GM21515 (cell line): ENCODE data around the gene PPIB.
"Not testable (repeated sequence)": the region's sequence is repeated elsewhere in the genome, so short reads cannot be mapped to it uniquely, and the experiment has no call there.

Experiments used
- ATAC-seq: cut with Tn5 transposase; IDR thresholded peaks from one replicate; pipeline ENCODE4 v1.9.1; 2021; ENCODE audit not compliant: unreplicated experiment

The PPIB gene

DNA sequence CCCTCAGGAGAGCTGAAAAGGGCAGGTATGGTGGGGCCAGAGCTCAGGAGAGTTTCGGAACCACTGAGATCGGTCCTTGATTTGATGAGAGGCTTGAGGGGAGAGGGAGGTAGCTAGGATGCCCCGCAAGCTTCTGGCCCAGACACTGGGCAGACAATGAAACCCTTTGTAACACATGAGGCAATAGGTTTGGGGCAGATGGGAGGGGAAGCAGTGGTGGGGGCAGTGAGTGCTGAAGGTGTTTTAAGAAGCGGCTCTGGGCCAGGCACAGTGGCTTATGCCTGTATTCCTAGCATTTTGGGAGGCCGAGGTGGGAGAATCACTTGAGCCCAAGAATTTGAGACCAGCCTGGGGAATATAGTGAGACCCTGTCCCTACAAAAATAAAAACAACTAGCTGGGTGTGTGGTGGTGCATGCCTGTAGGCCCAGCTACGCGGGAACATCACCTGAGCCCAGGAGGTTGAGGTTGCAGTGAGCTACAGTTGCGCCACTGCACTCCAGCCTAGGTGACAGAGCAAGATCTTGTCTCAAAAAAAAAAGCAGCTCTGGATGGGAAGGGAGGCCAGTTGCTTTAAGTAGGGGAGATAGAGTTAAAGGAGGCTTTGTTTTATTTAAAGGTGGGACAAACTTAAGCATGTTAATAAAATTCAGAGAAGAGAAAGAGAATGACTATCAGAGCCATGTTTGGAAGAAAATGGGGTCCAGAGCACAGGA is 20.9 kb downstream of the PPIB start:
- no peak for ATAC-seq

DNA sequence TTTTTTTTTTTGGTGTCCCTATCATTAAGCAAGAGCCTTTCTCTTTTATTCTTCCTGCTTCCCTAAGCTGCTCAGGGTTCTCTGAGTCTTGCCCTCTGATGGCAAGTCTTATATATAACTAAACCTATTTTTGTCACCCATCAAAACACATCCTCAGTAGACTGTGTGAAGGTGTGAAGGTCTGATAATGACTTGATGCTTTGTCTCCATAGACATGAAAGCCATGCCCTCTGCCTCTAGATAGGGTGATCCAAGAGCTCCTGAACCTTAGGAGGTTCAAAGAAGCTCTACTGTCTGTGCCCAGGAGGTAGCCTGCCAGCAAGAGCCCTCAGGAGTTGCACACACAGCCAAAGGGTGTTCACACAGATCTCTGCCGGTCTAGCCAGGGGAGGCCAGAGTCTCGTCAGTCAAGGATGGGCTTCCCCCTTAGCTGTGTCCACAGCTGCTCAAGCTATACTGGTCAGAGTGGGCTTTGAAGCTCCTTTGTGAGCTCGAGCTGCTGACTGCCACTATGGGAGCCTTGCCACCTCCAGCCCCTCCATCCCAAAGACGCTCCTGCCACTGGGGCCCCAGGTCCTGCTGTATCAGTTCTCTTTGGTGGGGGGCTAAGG is 24.4 kb downstream of the PPIB start:
- no peak for ATAC-seq

DNA sequence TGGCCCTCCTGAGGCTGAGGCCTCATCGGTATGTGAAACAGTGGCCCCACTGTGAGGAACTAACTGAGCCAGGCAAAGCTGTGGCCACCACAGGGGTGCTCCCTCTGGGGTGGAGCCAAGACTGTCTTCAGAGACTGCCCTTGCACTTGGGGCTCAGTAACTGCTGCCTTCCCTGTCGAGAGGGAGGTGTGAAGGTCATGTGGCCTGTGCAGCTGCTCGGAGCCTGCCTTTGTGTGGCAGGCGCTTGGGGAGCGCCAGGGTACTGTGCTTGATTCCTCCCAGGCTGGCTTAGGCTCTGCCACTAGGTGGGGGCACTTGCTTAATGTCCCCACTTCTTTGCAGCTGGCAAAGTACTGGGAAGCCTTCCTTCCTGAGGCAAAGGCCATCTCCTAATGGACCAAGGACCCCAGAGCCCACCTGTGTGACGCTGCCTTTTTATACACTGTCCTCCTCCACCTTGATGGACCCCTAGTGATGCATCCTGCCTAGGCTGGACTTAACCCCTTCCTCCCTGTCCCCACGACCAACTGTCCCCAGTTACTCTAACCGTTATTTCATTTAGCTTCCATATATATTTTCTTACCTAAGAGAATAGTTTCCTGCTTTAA is 25.5 kb downstream of the PPIB start:
- no peak for ATAC-seq

DNA sequence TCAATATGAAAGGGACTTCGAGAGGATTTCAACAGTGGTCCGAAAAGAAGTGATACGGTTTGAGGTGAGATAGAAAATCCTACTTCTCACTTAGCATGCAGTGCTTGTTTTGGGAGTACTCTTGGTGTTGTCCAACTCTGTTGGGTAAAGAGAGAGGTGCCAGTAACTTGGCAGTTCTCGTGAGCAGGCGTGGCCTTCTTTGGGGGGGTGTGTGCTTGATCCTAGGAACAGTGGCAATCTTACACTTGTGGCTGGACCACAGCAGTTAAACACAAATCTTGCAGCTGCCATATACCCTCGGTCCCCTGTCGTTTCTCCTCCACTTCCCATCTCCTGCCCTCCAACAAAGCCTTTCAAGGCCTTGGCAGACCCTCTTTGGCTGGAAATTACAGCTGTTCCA is 26.5 kb downstream of the PPIB start:
- ATAC-seq, result no peak

DNA sequence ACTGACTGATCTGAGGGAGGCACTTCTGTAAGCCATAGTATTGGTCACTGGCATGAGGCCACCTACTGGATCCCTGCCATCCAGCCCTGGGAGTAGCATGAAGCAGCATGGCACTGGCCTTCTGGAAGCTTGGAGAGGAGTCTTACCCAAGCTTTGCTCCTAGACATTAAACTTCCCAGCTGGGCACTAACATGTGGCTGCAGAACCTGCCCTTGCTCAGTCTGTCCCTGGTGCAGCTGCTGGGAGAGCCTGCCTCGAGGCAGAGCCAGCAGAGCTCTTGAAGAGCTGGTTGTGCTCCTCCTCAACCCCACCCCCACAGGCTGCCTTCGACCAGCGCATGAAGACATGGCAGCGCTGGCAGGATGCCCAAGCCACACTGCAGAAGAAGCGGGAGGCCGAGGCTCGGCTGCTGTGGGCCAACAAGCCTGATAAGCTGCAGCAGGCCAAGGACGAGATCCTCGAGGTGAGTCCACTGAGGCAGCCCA is 28.4 kb downstream of the PPIB start:
- ATAC-seq, result no peak

DNA sequence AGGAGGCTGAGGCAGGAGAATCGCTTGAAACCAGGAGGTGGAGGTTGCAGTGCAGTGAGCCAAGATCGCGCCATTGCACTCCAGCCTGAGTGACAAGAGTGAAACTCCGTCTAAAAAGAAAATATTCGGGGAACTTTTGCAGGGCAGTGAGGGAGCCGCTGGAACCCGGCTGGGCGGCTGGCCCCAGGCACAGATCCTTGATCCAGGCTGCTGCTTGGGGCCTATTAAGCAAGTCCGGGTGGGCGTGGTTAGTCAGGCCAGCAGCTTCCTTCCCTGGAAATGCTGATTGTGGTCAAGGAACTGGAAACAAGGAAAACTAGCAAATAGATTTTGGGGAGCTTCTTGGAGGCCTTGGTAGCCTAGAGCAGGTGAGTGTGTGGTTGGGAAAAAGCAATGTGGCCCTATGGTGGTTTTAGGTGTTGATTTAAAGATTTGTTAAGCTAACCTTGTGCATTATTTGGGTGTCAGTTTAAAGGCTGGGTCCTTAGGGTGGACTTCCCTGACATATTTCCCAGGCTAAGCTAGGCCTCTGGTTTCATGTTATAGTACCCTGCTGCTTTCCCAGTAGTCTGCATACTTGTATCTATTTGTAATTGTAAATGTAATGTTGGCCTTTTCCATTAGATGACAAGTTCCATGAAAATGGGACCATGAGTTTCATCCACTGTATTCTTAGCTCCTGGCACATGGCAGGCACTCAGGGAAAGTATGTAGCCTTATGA is 29.0 kb downstream of the PPIB start:
- ATAC-seq, result no peak

DNA sequence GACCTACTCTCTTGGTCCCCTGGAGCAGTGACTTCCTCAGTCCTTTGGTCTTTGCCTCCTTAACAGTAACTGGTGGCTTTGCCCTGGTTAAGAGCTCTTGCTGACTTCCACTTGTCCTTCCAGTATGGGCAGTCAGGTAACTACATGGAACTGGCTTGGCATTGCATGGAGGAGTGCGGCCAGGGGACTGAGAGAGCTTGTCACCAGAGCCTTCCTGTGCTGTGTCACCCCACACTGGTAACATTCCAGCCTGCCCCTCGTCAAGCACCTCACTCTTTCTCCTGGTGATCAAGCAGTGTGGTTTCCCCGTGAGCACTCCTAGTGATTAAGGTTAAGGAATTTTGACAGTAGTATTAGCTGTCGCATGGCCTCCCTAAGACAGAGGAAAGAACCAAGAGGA is 30.6 kb downstream of the PPIB start:
- ATAC-seq, result no peak

DNA sequence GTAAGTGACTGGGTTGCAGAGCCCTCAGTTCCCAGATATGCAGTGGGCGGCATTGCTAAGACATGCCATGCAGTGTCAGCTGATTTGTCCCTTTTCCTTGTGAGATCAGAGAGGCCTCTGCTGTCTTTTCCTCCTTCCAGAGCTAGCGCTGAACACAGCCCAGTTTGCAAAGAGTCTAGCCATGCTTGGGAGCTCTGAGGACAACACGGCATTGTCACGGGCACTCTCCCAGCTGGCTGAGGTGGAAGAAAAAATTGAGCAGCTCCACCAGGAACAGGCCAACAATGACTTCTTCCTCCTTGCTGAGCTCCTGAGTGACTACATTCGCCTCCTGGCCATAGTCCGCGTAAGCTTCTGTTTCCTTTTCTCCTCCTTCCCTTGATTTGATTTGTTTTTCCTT is 31.3 kb downstream of the PPIB start:
- no peak for ATAC-seq

DNA sequence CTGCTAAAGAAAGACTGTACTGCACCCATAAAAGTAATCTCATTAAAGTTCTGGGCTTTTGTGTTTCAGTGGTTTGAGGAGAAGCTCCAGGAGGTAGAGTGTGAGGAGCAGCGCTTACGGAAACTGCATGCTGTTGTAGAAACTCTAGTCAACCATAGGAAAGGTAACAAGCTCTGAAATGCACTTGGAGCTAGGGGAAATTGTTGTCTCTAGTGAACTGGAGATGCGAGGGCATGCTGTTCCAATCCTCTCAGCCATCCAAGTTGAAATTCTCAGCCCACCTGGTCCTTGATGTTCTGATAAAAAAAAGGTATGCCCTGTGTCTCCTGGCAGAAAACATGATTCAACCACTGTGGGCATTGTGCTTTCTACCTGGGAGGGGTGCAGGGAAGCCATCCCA is 32.7 kb downstream of the PPIB start:
- ATAC-seq, result no peak

DNA sequence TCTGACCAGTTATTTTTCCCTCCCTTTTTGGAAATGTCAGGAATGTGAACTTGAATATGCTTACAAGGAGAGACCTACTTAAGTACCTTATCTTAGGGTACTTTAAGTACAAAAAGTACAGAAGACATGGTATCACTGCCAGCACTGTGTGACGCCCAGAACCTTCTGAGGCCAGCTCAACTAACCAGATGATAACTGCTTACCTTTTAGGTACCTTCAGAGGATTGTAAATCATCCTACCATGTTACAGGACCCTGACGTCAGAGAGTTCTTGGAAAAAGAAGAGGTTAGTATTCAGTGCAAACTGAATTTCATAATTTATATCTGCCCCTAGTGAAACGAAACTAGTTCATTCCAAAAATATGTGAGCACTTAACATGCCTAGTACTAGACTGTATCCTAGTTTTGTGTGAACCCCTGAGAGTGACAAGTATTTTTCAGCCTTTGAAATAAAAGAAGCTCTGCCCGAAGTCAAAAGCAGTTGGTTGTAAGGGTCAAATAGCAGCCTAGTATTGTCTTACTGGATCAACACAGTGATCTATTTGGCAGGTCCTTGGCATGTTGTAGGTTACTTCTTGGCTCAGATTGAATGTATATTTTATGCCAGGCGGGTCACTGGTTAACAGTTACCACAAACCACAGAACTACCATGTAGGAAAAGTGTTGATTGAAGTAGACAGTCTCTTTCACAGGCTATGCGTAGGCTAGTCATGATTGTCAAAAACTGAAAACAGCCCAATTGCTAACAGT is 35.1 kb downstream of the PPIB start:
- ATAC-seq, result no peak

DNA sequence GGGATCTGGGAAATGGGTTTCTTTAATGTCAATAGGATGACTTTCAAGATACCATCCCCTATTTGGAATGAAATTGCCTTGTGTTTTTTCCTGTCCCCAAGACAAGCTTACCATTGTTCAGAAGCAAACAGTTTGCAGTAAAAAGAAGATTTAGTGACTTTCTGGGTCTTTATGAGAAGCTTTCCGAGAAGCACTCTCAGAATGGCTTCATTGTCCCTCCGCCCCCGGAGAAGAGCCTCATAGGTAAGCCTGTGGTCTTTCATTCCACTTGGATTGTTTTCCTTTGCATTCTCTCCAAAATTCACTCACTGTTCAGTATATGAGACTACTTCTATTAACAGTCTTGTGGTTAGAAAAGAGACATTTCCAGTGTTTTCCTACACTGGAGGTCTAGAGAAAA is 36.8 kb downstream of the PPIB start:
- no peak for ATAC-seq

DNA sequence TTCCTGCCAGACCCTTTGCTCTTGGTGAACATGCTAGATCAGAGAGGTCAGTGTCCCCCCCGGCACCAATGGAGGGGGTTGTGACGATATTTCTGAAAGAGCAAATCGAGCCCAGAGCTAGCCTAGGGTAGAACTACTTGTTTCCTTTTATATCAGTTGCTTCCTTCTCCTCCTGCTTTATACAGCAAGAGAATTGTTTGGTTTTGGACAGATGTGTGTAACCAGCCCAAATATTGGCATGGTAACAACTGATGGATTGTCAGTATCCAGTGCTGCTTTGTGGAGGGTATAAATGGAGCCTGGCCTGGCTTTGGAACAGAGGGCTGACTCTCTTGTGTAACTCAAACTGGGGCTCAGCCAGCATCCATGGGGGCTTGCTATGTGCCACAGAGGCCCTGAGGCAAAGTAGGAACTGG is 39.9 kb downstream of the PPIB start:
- ATAC-seq, result no peak

DNA sequence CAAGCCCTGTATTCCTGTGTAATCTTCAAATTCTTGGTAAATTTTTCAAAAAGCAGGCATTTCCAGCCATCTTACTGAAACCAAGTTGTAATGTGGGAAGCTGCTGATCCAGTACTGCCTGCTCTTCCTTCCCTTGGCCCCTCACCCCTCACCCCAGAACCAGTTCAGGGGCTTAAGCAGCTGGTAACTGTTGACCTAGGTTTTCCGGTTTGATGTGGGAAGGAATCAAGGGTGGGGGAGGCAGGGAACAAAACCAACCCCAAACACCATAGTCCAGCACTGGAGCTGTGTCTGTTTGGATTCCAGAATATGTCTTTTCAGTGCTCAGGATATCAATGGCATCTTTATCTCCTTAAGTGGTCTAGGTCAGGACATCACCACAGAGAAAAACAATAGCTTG is 40.4 kb downstream of the PPIB start:
- ATAC-seq, result no peak

DNA sequence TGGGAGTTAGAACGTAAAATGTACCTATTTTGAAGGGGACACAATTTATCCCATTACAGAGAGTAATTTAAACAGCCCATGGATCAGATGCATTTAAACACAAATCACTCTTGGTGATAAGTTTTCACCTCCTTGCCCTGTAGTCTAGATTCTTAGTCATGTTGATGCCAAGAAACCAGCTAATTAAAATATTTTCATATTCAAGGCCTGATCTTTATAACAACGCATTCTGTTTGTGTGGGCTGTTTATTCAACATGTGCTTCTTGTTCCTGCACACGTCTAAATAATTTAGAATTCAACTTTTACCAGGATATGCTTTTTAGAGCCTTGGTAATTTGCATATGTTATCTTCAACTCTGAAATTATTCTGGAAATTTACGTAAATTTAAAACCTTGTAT is 41.2 kb downstream of the PPIB start:
- no peak for ATAC-seq

DNA sequence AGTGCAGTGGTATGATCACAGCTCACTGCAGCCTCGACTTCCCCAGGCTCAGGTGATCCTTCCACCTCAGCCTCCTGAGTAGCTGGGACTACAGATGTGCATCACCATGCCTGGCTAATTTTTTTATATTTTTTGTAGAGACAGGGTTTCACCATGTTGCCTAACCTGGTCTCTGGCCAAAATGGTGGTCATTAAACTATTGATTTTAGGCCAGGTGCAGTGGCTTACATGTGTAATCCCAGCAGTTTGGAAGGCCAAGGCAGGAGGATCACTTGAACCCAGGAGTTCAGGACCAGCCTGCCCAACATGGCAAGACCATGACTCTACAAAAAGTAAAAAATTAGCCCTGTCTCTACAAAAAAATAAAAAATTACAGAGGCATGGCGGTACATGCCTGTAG is 42.5 kb downstream of the PPIB start:
- not testable (repeated sequence) for ATAC-seq

DNA sequence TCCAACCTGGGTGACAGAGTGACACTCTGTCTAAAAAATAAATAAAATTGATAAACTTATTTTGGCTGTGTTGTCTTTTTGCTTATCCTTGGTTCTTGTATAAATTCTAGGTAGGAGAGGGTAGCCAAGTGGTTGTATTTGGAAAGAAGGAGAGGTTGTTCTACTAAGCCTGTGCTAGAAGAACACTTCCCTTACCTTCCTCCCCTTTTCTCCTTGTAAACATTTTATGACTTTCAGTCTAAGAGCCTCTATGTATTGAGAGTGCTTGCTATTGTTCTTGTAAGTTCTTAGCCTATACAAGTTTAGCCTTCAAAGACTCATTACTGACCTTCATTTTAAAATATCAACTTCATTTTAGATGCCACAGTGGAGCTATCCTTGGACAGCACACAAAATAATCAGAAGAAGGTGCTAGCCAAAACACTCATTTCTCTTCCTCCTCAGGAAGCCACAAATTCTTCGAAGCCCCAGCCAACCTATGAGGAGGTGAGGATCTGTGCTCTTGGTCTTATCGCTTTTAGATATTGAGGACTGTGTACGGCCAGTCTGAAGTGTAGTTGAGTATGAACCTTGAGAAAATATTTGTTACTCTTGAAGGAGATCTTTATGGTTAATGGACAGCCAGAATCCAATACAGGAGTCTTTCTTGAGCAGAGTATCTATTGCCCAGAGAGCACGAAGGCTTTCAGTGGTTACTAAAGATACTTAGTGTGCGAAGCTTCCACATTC is 44.9 kb downstream of the PPIB start:
- ATAC-seq, result no peak

DNA sequence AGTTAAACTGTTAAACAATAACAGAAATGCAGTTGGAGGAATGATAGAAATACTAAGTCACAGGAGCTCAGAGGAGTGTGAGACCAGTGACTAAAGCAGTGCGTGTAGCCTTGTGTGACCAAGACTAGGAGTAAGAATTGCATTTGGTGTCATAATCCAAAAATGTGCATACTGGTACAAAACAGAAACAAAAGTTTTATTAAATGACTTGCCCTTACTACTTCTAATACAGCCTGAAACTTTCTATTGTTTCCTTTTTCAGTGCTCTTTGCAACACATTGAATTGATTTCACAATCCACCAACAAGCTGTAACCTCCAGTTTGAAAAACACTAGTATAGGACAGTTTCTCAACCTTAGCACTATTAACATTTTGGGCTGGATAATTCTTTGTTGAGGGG is 49.9 kb downstream of the PPIB start:
- no peak for ATAC-seq

DNA sequence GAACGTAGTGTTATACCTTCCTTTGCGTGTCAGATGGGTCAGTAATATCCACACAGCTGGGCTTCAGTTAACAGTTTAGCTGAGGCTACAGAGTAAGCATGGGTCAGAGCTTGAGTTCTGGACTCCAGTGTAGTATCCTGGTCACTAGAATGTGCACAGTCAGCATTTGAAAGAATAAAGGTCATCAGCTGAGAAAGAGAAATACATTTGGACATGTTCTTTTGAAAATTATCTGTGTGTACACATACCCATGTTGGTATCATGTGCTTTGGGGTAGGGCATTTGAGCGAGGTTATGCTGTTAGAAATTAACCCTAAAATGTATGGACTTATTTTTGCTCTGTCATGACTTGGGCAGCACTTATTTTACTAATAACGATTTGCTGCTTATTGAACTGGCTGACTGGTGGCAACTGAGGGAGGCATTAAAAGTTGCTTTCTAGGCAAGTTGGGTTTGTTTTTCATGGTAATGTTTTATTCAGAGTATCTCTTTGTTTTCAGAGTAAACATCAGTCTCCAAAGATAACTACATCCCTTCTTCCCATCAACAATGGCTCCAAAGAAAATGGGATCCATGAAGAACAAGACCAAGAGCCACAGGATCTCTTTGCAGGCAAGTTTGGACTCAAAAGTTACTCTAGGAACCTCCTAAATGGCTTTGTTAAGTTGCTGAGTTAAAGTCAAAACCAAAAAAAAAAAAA is 50.6 kb downstream of the PPIB start:
- ATAC-seq, result no peak

DNA sequence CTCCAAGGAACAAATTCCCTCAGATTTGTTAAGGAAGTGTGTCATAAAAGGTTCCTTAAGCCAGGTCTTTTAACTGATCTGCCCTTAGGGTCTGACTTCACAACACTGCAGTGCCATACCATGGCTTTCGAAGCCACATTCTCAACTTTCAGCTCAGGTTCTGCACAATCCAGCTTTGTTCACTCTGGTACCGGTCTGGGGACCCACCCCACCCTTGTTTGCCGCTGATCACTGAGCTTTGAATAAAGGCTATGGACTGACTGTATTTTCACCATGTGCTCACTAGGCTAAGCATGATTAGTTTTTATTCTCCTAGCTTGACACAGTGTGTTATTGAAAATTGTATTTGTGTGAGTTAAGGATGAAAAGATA is 51.2 kb downstream of the PPIB start:
- no peak for ATAC-seq
